Measurements from ENCODE around the gene TLNRD1.

Gene TLNRD1

DNA sequence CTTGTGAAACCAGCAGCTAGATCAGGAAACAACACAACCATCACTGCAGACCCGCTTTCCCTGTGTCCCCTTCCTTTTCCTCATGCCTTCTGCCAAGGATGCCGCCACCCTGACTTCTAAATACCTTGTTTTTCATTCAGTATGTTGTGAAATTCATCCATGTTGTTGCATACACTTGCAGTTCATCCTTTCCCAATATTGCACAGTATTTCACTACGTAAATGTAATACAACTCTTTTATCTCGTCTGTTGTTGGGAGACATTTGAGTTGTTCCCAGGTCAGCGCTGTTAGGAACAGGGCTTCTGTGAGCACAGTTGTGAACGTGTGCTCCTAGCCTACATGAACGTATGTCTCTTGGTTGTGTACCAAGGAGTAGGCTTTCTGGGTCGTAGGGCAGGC, 24.2 kb downstream of the TLNRD1 start:
- no peaks in the 10 kb centered on the region for H3K9me2 ChIP-seq (ENCODE audit: low read depth, low read length)
- H3K36me3 ChIP-seq (ENCODE audit: insufficient read depth, low read length): no peaks in the 10 kb centered on the region
- H3K27me3 ChIP-seq (ENCODE audit: insufficient read depth, low read length): 0 out of 2 replicates have a peak, but pooled peaks cover 7% of the 10 kb centered on the region
- H3K4me1 ChIP-seq (ENCODE audit: insufficient read depth, low read length, severe bottlenecking): no peaks in the 10 kb centered on the region
- TF ChIP-seq, protein P1, sequence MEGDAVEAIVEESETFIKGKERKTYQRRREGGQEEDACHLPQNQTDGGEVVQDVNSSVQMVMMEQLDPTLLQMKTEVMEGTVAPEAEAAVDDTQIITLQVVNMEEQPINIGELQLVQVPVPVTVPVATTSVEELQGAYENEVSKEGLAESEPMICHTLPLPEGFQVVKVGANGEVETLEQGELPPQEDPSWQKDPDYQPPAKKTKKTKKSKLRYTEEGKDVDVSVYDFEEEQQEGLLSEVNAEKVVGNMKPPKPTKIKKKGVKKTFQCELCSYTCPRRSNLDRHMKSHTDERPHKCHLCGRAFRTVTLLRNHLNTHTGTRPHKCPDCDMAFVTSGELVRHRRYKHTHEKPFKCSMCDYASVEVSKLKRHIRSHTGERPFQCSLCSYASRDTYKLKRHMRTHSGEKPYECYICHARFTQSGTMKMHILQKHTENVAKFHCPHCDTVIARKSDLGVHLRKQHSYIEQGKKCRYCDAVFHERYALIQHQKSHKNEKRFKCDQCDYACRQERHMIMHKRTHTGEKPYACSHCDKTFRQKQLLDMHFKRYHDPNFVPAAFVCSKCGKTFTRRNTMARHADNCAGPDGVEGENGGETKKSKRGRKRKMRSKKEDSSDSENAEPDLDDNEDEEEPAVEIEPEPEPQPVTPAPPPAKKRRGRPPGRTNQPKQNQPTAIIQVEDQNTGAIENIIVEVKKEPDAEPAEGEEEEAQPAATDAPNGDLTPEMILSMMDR (IDR thresholded peaks at IDR 0.05; ENCODE audit: low read length): no peak
- TF ChIP-seq EZH2 (IDR thresholded peaks at IDR 0.05; ENCODE audit: borderline replicate concordance, low read length): no peak
- no peak overlapping the region for H3K4me2 ChIP-seq (ENCODE audit: low read length)
- H3K79me2 ChIP-seq (ENCODE audit: insufficient read depth, low read length): no peaks in the 10 kb centered on the region
- H2AFZ ChIP-seq (ENCODE audit: low read length): no peak overlapping the region
- H4K20me1 ChIP-seq (ENCODE audit: insufficient read depth, low read length): no peaks in the 10 kb centered on the region
- H3K9ac ChIP-seq (ENCODE audit: low read length): no peak overlapping the region
- H3K9me3 ChIP-seq (ENCODE audit: low read length): no peaks in the 10 kb centered on the region
- H3K27ac ChIP-seq (ENCODE audit: low read depth, low read length, poor library complexity, severe bottlenecking): no peak overlapping the region
- H3F3A ChIP-seq (ENCODE audit: insufficient read depth, low read length): no peaks in the 10 kb centered on the region
- H3K4me3 ChIP-seq (ENCODE audit: low read depth, low read length, poor library complexity, severe bottlenecking): no peak overlapping the region

DNA sequence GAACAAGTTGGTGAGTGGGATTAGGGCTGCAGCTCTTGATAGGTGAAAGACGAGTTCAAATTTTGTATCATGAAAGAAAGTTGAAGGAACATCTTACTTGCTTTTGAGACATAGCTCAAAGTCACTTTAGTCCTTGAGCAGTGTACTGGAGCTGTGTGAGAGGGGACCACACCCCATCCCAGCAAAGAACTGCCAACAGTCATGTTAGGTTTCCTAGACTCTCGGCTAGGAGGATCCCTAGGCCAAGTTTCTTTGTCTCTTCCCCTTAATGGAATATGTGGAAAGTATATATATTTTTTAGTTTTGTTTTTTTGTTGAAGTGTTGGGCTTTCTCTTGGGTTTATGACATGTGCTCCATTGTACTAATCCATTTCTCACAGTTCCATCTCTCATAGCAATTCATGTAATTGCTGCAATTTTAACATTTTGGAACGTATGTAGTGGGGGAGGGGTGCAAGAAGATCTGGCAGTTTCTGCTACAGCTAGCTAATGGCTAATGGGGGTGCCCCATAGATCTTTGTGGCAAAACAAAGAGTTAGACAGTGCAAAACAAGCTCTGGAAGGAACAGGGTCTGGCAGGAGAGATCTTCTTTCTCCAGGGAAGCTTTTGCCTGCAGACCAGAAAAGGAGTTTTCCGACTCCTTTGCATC, 25.1 kb downstream of the TLNRD1 start:
- H3K4me2 ChIP-seq (ENCODE audit: low read length): no peak overlapping the region
- no peaks in the 10 kb centered on the region for H3K9me3 ChIP-seq (ENCODE audit: low read length)
- no peak overlapping the region for H3K9ac ChIP-seq (ENCODE audit: low read length)
- H3K79me2 ChIP-seq (ENCODE audit: insufficient read depth, low read length): no peaks in the 10 kb centered on the region
- no peak overlapping the region for H3K4me3 ChIP-seq (ENCODE audit: low read depth, low read length, poor library complexity, severe bottlenecking)
- no peaks in the 10 kb centered on the region for H4K20me1 ChIP-seq (ENCODE audit: insufficient read depth, low read length)
- H2AFZ ChIP-seq (ENCODE audit: low read length): no peak overlapping the region
- no peaks in the 10 kb centered on the region for H3K9me2 ChIP-seq (ENCODE audit: low read depth, low read length)
- H3K36me3 ChIP-seq (ENCODE audit: insufficient read depth, low read length): no peaks in the 10 kb centered on the region
- 0 out of 2 replicates have a peak, but pooled peaks cover 7% of the 10 kb centered on the region for H3K27me3 ChIP-seq (ENCODE audit: insufficient read depth, low read length)
- TF ChIP-seq, protein P1 (IDR thresholded peaks at IDR 0.05; ENCODE audit: low read length): no peak
- no peak for TF ChIP-seq EZH2 (IDR thresholded peaks at IDR 0.05; ENCODE audit: borderline replicate concordance, low read length)
- no peaks in the 10 kb centered on the region for H3K4me1 ChIP-seq (ENCODE audit: insufficient read depth, low read length, severe bottlenecking)
- no peaks in the 10 kb centered on the region for H3F3A ChIP-seq (ENCODE audit: insufficient read depth, low read length)
- H3K27ac ChIP-seq (ENCODE audit: low read depth, low read length, poor library complexity, severe bottlenecking): no peak overlapping the region

DNA sequence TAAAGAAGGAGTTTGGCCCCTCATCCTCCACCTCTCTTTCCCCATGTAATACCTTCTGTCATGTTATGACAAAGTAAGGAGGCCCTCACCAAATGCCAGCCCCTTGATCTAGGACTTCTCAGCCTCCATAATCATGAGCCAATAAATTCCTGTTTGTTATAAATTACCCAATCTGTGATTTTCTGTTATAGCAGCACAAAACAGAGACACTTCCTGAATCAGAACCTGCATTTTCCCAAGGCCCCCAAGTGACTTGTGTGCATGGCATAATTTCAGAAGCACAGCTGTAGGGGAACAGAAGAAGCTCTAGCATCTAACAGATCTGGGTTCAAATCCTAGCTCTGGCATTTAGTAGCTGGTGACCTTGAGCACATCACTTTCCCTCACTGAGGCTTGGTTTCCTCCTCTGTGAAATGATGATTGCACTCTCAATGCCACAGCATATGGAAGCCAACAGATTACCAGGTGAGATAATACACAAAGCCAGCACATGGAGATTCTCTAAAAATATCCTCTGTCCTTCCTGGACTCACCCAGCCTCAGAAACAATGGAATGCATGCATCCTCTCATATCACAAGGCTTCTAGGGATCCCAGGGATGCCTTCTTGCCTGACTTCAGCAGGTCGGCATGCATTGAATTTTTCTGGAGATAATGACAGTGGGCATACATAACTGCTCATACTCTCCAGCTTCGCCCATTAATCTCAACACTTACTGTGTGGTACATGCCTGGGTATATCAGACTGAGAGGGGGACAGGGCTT, 26.3 kb downstream of the TLNRD1 start:
- no peak overlapping the region for H3K9ac ChIP-seq (ENCODE audit: low read length)
- H3K36me3 ChIP-seq (ENCODE audit: insufficient read depth, low read length): no peaks in the 10 kb centered on the region
- H3K27ac ChIP-seq (ENCODE audit: low read depth, low read length, poor library complexity, severe bottlenecking): no peak overlapping the region
- no peaks in the 10 kb centered on the region for H3K4me1 ChIP-seq (ENCODE audit: insufficient read depth, low read length, severe bottlenecking)
- no peak overlapping the region for H2AFZ ChIP-seq (ENCODE audit: low read length)
- no peaks in the 10 kb centered on the region for H3K9me3 ChIP-seq (ENCODE audit: low read length)
- H3F3A ChIP-seq (ENCODE audit: insufficient read depth, low read length): no peaks in the 10 kb centered on the region
- TF ChIP-seq EZH2 (IDR thresholded peaks at IDR 0.05; ENCODE audit: borderline replicate concordance, low read length): no peak
- TF ChIP-seq, protein P1 (IDR thresholded peaks at IDR 0.05; ENCODE audit: low read length): no peak
- no peaks in the 10 kb centered on the region for H4K20me1 ChIP-seq (ENCODE audit: insufficient read depth, low read length)
- no peak overlapping the region for H3K4me3 ChIP-seq (ENCODE audit: low read depth, low read length, poor library complexity, severe bottlenecking)
- H3K4me2 ChIP-seq (ENCODE audit: low read length): no peak overlapping the region
- 0 out of 2 replicates have a peak, but pooled peaks cover 7% of the 10 kb centered on the region for H3K27me3 ChIP-seq (ENCODE audit: insufficient read depth, low read length)
- no peaks in the 10 kb centered on the region for H3K9me2 ChIP-seq (ENCODE audit: low read depth, low read length)
- H3K79me2 ChIP-seq (ENCODE audit: insufficient read depth, low read length): no peaks in the 10 kb centered on the region

Data from OCI-LY1 (cell line).